HG02840 (cell line): ENCODE data around the gene ERICH2.
"Not testable (repeated sequence)": the region's sequence is repeated elsewhere in the genome, so short reads cannot be mapped to it uniquely, and the experiment has no call there.

Experiments
- ATAC-seq: cut with Tn5 transposase; IDR thresholded peaks from one replicate; pipeline ENCODE4 v1.9.1; 2021; ENCODE audit warnings: mild to moderate bottlenecking, moderate library complexity, moderate number of reproducible peaks; ENCODE audit not compliant: unreplicated experiment, low FRiP score

ERICH2 gene, protein sequence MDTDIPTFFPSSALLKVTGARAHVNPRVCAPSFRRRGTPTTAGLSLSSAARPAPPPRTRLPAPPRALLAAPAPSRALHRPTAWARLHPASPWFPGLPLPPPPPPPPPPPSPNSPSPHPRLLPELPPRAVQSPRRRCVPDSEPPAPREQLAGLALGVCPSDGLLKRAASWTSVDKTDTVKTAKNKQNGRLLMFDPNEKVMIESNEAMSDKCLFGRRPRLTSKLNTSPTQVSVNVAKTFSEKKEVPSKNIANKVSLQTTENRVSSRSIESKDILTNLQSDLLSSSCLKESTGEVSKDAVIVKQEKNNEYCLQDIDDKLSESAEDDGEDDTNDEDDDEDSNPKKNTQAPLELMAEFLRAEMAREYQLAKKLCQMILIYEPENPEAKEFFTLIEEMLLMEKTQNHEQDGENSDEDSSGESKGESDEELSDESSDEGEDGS

GRCh38 chr2:170770008-170770605, at the start of gene ERICH2:
Gene ERICH2, plus strand, starts transcription at chr2:170770378. Its CDS starts 304 bp downstream, at chr2:170770682.
- ATAC-seq, result peak; percentile 41

DNA sequence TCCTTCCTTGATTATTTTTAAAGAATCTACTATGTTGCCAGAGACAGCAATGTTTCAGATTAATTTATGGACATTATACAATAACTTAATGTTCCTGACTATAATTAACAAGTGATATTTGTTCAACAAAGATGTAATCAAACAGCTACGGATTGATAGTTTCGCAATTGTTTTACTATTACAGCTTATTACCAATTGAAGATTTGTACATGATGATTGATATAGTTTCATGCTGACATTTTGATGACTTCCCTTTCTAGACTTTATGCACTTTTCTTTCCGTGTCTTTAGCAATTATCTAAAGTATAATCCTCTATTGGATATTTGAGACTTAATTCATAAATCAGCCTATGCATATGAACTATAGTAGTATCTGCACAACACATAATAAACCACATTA, 48.5 kb upstream of the ERICH2 start:
- ATAC-seq, result no peak

DNA sequence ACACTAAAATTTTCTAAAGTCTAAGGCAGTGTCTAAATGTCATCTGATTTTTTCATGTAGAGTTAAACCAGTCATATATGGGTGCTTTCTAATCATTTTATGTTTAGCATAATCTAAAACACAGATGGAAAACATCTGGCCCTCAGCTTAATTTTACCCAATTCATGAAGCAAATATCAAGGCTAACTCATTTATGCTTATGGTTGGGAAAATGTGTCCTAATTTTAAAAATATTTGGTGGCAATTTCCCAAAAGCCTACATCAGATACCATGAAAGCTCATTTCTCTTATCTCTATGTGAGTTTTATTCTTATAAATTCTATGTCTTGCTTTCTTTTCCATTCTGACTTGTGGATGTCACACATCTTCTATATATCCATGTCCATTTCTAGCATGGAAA, 47.9 kb upstream of the ERICH2 start:
- ATAC-seq, result no peak

DNA sequence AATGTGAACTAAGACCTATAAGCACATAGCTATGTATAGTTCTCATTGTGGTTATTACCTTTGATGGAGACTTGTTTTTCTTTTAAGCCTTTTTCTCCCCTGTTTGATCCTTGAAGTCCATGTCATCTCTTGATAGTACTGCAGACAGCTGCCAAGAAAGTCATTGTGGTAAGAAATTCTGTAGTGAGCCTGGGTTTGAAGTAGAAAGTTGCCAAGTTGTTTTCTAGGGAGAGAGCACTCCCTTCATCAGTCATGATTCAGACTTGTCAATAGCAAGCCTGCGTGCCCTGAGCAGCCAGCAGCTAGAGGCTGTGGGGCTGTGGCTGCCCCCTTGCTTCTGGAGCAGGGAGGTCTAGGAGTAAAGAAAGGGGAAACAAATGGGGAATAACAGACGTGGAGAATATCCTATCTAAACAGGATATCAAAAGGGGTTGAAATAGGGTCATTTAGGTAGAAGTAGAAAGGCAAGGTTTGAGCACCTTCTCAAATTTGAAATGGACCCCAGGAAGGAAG, 46.7 kb upstream of the ERICH2 start:
- ATAC-seq, result no peak

DNA sequence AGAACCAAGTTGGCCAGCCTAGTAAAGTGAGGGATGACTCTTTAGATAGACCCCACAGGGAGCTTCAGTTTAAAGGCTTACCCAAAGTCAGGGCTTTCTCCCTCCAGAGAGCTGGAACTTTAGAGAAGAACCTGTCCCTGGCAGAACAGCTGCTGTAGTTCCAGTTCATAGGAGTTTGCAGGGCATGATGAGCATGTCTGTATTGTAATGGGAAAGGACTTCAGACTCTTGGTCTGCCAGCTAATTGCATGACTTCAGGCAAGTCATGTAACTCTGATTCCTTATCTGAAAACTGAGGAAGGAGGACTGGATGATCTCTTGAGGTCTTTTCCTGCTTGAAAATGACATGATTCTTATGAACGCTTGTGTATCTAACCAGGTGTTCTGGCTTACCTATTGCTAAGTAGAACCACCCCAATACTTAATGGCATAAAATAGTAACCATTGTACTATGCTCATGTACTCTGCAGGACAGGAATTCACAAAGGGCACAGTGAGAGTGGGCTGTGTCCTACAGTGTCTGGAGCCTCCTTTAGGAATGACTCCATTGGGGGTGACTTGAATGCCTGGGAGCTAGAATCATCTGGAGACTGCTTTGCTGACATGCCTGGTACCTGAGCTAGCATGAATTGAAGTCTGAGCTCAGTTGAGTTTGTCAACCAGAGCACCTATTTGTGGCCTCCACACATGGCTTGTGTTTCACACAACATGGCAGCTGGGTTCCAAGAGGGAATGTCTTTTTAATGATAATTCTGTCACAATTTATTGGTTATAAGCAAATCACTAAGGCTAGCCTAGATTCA, 36.2 kb upstream of the ERICH2 start:
- no peak for ATAC-seq

DNA sequence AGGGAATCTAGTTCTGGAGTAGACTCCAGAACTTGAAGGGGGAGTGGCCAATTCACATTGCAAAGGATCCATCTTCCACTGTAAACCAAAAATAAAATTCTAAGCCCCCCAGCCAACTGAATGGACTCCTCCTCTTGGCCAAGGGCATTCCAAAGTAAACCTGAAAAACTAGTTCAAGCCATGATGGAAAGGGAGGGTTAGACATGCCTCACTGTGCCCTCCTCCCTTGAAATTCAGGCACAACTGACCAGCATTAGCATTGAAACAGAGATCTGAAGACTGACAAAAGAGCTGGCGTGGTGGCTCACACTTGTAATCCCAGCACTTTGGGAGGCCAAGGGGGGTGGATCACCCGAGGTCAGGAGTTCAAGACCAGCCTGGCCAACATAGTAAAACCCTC, 35.6 kb upstream of the ERICH2 start:
- not testable (repeated sequence) for ATAC-seq

DNA sequence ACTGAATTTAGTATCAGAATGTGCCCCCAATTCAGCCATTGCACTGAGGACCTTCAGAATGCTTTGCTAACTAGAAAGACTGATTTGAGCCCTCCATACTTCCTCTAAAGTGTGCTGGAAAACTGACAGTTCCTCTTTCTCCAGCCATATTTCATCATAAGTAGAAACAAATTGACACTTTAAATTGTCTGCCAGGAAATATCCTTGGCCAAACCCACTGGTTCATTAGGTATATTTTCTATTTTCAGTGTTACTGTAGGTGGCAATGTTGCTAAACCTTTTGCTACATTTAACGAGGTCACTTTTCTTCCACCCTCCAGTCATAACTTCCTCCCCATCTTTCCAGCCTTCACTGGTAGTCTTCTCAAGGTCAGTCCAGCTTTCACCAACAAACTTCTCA, 33.5 kb upstream of the ERICH2 start:
- no peak for ATAC-seq

DNA sequence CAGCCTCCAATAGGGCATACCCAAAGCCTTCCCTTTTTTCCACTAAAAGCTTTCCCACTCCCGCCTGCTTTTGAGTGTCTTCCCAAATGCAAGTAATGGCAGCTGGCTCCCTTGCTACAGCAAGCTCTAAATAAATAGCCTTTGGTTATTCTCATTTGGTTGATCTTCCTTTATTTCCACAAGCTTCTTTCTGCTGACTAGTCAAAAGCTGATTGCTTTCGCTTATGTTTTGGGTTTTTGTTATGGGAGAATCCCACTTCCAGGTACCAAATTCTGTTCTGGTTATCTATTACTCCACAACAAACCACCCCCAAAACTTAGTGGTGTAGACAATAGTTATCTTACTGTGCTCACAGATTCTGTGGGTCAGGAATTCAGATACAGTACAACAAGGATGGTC, 32.8 kb upstream of the ERICH2 start:
- ATAC-seq, result no peak

DNA sequence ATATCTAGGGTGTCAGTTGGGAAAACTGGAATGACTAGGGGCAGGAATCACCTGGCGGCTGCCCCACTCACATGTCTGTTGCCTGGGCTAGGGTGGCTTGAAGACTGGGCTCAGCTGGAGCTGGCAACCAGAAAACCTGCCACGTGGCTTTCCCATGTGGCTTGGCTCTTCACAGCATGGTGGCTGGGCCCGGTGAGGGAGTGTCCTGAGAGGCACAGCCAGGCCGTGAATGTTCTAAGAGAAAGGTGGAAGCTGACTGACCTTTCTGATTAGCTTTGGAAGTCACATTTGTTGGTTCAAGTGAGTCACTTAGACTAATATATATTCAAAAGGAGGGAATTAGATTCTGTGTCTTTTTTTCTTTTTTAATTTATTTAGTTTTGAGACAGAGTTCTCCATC, 32.4 kb upstream of the ERICH2 start:
- ATAC-seq, result no peak

GRCh38 chr2:170739048-170739447, 31.1 kb upstream of the ERICH2 start:
- no peak for ATAC-seq

DNA sequence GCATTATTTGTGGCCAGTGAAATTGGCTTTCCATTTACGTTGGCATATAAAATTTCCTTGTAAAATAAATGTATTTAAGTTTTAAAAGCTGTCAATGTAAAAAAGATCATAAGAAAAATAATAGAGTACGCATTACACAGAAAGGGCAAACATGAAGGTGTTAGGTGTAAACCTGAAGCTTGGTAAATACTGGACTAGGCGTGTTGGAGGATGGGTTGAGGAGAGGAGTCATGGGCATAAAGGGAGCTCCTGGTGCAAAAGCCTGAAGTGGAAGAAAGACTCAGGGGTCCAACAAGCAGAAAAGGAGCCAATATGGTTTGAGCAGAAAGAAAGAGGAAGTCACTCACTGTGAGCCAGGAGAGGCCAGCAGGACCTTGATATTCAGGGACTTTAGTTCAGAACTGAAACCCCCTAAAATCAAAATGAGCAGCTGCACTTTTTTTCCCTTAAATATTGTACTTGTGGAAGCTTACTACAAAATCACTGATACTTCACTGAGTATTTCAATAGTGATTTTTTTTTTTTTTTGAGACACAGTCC, 30.6 kb upstream of the ERICH2 start:
- ATAC-seq, result no peak

DNA sequence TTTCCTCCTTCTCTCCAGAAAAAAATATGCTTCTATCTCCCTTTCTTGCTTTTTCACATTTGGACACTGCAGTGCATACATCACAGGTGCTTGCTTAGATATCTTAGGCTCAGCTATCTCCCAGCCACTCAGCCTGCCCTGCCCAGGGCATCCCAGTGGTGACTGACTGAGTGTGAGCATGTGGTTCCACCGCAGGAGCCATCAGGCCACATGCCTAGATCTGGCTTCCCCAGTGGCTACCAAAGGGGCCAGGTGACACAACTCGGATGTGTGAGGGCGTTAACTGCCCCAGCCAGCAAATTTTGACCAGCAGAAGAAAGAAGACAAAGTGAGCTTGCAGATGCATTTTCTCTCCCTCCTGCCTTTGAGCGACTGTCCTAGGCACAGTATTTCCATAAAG, 29.5 kb upstream of the ERICH2 start:
- ATAC-seq, result no peak

DNA sequence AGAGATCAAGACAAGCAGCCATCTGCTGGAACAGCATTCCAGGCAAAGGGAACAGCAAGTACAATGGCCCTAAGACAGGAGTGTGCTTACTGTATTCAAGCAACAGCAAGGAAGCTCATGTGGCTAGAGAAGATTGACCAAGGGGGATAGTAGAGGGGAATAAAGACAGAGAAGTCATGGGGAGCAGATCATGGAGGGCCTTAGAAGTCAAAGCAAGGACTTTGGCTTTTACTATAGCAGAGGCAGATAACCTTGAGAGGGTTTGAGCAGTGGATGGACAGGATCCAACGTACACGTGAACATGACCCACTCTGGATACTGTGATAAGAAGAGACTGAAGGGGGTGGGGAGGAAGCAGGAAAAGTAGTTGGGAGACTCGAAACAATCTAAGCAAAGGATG, 28.2 kb upstream of the ERICH2 start:
- ATAC-seq, result no peak

DNA sequence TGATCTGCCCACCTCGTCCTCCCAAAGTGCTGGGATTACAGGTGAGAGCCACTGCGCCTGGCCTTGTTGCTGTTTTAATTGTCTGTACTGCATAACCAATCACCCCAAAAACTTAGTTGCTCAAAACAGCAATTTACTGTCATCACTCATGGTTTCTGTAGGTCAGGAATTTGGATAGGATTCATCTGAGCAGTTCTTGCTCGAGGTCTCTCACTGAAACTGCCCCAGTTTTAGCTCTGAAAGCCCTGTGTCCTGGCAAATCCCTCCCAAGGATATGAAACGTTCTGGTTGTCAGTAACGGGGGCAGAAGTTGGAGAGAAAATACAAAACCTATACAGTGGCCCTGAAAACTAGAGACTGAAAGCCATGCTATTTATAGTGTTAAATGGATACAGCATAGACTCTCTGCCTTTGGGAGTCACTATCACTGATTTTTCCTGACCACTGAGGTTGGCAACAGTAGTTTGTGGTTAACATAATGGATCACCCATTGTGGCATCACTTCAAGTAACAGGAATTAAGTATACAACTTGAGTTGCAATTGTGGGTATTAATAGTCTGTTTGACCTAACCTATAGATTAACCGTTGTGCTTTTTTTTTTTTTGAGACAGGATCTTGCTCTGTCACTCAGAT, 27.2 kb upstream of the ERICH2 start:
- ATAC-seq, result no peak

GRCh38 chr2:170743530-170744239, 26.5 kb upstream of the ERICH2 start:
- no peak for ATAC-seq

DNA sequence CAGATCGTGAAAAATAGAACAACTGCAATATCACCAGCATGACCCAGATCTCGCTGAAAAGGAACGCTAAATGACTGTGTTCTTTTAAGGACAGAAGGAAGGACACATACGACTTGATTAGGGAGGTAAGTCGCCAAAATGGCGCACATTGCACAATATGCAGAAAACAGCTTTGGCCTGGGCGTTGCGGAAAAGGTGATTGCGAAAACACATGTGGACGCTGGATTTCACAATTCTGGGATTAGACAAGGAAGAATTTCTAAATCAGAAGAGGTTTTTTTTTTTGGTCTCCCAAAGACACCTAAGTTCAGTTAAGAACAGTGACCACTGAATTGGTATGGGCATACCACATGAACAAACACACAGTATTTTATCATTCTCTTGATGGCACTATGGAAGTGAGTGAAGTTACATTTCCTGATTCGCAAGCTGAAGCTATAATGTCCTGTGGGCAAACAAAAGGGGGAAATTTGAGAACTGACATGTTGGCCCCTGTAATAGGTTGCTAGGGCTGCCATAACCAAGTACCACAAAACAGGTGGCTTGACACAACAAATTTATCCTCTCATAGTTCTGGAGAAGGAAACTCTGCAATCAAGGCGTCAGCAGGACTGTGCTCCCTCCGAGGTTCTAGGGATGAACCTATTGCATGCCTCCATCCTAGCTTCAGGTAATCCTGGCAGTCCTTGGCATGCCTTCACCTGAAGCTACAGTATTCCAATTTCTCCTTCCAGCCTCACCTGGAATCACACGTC, 25.8 kb upstream of the ERICH2 start:
- ATAC-seq, result no peak

DNA sequence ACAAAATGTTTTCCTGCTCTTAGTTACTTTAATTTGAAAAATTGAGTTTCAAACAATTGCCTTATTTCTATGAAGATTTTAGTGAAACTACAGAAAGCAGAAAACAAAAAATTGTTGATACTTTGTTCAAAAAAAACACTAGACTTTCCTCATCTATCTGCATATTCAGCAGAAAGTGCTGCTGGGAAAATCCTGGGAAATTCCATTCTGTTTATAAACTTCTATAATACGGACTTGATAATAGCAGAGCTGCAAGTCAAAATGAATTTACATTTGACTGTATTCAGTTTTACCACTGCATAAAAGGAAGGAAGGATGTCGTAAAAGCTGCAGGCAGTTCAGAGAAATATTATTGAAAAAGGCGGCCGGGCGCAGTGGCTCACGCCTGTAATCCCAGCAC, 24.9 kb upstream of the ERICH2 start:
- no peak for ATAC-seq

GRCh38 chr2:170747921-170748320, 22.3 kb upstream of the ERICH2 start:
- ATAC-seq, result no peak

DNA sequence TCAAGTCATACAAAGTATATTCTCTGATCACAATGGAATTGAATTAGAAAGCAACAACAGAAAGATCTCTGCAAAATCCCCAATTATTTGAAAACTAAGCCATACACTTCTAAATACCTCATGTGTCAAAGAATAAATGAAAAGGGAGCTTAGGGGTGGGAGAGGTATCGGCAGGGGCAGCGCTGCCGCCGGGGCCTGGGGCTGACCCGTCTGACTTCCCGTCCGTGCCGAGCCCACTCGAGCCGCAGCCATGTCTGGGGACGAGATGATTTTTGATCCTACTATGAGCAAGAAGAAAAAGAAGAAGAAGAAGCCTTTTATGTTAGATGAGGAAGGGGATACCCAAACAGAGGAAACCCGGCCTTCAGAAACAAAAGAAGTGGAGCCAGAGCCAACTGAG, 18.6 kb upstream of the ERICH2 start:
- not testable (repeated sequence) for ATAC-seq
